Measurements from ENCODE around the gene FGD2. TPM values are rescaled to one million over a fixed set of nuclear protein-coding genes. Genes with fewer than 3 reads are reported as not detected.
A peak's percentile ranks its signal among the peaks of the same experiment; 100 is the strongest.

Gene FGD2
- total and polyA plus RNA-seq, 9 of the 15 experiments (the other 6 are each of a cell fraction or from before 2014, with no cell fraction given), result 0.09 TPM; not detected in 8

- no peaks in the 10 kb centered on the region for H4K20me1 ChIP-seq (replicated peaks; ENCODE audit: control insufficient read depth, insufficient read depth, low read length)
These were observed 64.2 kb downstream of the FGD2 start for GRCh38 chr6:37069639-37070038.

GRCh38 chr6:37072526-37072925 lies 67.1 kb downstream of the FGD2 start:
- intact Hi-C loops (cut with micrococcal nuclease), result no loop called here
- TF ChIP-seq AFF4 (CRISPR knock-in tag; IDR thresholded peaks at IDR 0.05), result no peak
- TF ChIP-seq ZBTB8A (IDR thresholded peaks at IDR 0.05; ENCODE audit: partially characterized antibody), result no peak
- 0 out of 2 replicates have a peak, but pooled peaks have one; percentile 46 for TF ChIP-seq HDGF (IDR thresholded peaks at IDR 0.05)
- TF ChIP-seq, protein P1, sequence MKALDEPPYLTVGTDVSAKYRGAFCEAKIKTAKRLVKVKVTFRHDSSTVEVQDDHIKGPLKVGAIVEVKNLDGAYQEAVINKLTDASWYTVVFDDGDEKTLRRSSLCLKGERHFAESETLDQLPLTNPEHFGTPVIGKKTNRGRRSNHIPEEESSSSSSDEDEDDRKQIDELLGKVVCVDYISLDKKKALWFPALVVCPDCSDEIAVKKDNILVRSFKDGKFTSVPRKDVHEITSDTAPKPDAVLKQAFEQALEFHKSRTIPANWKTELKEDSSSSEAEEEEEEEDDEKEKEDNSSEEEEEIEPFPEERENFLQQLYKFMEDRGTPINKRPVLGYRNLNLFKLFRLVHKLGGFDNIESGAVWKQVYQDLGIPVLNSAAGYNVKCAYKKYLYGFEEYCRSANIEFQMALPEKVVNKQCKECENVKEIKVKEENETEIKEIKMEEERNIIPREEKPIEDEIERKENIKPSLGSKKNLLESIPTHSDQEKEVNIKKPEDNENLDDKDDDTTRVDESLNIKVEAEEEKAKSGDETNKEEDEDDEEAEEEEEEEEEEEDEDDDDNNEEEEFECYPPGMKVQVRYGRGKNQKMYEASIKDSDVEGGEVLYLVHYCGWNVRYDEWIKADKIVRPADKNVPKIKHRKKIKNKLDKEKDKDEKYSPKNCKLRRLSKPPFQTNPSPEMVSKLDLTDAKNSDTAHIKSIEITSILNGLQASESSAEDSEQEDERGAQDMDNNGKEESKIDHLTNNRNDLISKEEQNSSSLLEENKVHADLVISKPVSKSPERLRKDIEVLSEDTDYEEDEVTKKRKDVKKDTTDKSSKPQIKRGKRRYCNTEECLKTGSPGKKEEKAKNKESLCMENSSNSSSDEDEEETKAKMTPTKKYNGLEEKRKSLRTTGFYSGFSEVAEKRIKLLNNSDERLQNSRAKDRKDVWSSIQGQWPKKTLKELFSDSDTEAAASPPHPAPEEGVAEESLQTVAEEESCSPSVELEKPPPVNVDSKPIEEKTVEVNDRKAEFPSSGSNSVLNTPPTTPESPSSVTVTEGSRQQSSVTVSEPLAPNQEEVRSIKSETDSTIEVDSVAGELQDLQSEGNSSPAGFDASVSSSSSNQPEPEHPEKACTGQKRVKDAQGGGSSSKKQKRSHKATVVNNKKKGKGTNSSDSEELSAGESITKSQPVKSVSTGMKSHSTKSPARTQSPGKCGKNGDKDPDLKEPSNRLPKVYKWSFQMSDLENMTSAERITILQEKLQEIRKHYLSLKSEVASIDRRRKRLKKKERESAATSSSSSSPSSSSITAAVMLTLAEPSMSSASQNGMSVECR (CRISPR knock-in tag; IDR thresholded peaks at IDR 0.05), result no peak
- no peak for TF ChIP-seq SMARCB1 (IDR thresholded peaks at IDR 0.05; ENCODE audit: insufficient read length, low read depth)
- TF ChIP-seq KDM1A (IDR thresholded peaks at IDR 0.05), result peak in 1 of 2 experiments; percentile 69; a peak in 3 of 4 replicates

More at GRCh38 chr6:37069639-37070038, 64.2 kb downstream of the FGD2 start:
- POLR2A ChIA-PET, result interaction anchor here (0.7 to 1.0 kb wide), 2 partner anchors 75 to 106 kb away, joined by 4 read pairs; no protein-coding TSS in a partner anchor
- in situ Hi-C loops (cut with MboI) (no loop called here), intact Hi-C loops (cut with micrococcal nuclease) (no loop called here)
- H3K4me3 ChIP-seq, result no peak overlapping the region
- H3K27ac ChIP-seq (ENCODE audit: extremely low read depth, low read depth, low read length), result no peak overlapping the region
- DNase-seq (ENCODE audit: extremely low read depth in 1 of 4, low spot score in 3 of 4) (no peak), FAIRE-seq (no peak), ATAC-seq (no peak)
- no peaks in the 10 kb centered on the region for H3K27me3 ChIP-seq (ENCODE audit: control insufficient read depth in 2 of 2, insufficient read depth in 2 of 2, low read length in 2 of 2)
- no peak overlapping the region for H3K9ac ChIP-seq (ENCODE audit: insufficient read depth in 1 of 2, low read depth in 2 of 2, low read length in 2 of 2)
- CTCF ChIA-PET (ENCODE audit: low intra/inter-chr PET ratio), result no interaction called here
- H3K36me3 ChIP-seq (ENCODE audit: control insufficient read depth, insufficient read depth, low read length), result no peaks in the 10 kb centered on the region
- no peak overlapping the region for H3K4me2 ChIP-seq (ENCODE audit: insufficient read depth, low read length)
- peak overlapping the region; percentile 40; the same call in 1 of the 2 replicates for H2AFZ ChIP-seq (ENCODE audit: low read depth, low read length)
- H3K9me3 ChIP-seq (replicated peaks; ENCODE audit: control insufficient read depth, insufficient read depth, low read depth, low read length), result no peaks in the 10 kb centered on the region
- BruUV-seq (replicated peaks), result no TSS peak
- peaks cover 6 to 13% of the 10 kb centered on the region in 2 experiments; a peak in 2 of 5 replicates for H3K4me1 ChIP-seq (replicated peaks in 1 of 2; ENCODE audit: control insufficient read depth in 2 of 2, insufficient read depth in 2 of 2, low read length in 2 of 2)
- H3K9me1 ChIP-seq (ENCODE audit: control insufficient read depth, insufficient read depth, low read length), result no peaks in the 10 kb centered on the region
- TF ChIP-seq ZKSCAN8 (CRISPR knock-in tag; IDR thresholded peaks at IDR 0.05) (peak; percentile 70; the same call in 1 of the 2 replicates), BCOR (IDR thresholded peaks at IDR 0.05) (0 out of 2 replicates have a peak, but pooled peaks have one; percentile 12), CSDE1 (IDR thresholded peaks at IDR 0.05) (no peak)
- H3K79me2 ChIP-seq (ENCODE audit: control insufficient read depth, insufficient read depth, low read length), result no peaks in the 10 kb centered on the region
- 68% methylated on average over 5 of the region's 5 CpGs for WGBS (ENCODE audit: insufficient coverage, low coverage, missing lambda C conversion rate)

More at GRCh38 chr6:37072526-37072925, 67.1 kb downstream of the FGD2 start:
- Histone ChIP-seq H3K79me2 (ENCODE audit: control insufficient read depth, insufficient read depth, low read length) (no peaks in the 10 kb centered on the region), H3K27me3 (ENCODE audit: control insufficient read depth in 2 of 2, insufficient read depth in 2 of 2, low read length in 2 of 2) (no peaks in the 10 kb centered on the region), H2AFZ (ENCODE audit: low read depth, low read length) (0 out of 2 replicates have a peak overlapping the region, but pooled peaks have one; percentile 13), H3K9me1 (ENCODE audit: control insufficient read depth, insufficient read depth, low read length) (no peaks in the 10 kb centered on the region), H3K27ac (ENCODE audit: extremely low read depth, low read depth, low read length) (no peak overlapping the region), H3K4me2 (ENCODE audit: insufficient read depth, low read length) (no peak overlapping the region), H3K4me1 (replicated peaks in 1 of 2; ENCODE audit: control insufficient read depth in 2 of 2, insufficient read depth in 2 of 2, low read length in 2 of 2) (peaks cover 6 to 15% of the 10 kb centered on the region in 2 experiments; a peak in 3 of 5 replicates), H3K4me3 (no peak overlapping the region), H3K9me3 (replicated peaks; ENCODE audit: control insufficient read depth, insufficient read depth, low read depth, low read length) (no peaks in the 10 kb centered on the region), H3K9ac (ENCODE audit: insufficient read depth in 1 of 2, low read depth in 2 of 2, low read length in 2 of 2) (no peak overlapping the region), H3K36me3 (ENCODE audit: control insufficient read depth, insufficient read depth, low read length) (no peaks in the 10 kb centered on the region), H4K20me1 (replicated peaks; ENCODE audit: control insufficient read depth, insufficient read depth, low read length) (no peaks in the 10 kb centered on the region)
- 76% methylated on average over 5 of the region's 5 CpGs for WGBS (ENCODE audit: insufficient coverage, low coverage, missing lambda C conversion rate)
- in situ Hi-C loops (cut with MboI), result no loop called here
- BruUV-seq (replicated peaks), result no TSS peak
- POLR2A ChIA-PET, result interaction anchor here (1.1 to 1.8 kb wide), 2 partner anchors 11 to 13 kb away, joined by 7 to 8 read pairs; no protein-coding TSS in a partner anchor
- CTCF ChIA-PET (ENCODE audit: low intra/inter-chr PET ratio), result interaction anchor here (0.6 kb wide), 1 partner anchor 14 kb away, joined by 3 read pairs; no protein-coding TSS in a partner anchor
- DNase-seq (ENCODE audit: extremely low read depth in 1 of 4, low spot score in 3 of 4) (peak in 1 of 4 experiments; percentile 24), ATAC-seq (peak; percentile 38), FAIRE-seq (no peak)
